ENCODE measurements around the gene LRRFIP1.

The LRRFIP1 gene

DNA sequence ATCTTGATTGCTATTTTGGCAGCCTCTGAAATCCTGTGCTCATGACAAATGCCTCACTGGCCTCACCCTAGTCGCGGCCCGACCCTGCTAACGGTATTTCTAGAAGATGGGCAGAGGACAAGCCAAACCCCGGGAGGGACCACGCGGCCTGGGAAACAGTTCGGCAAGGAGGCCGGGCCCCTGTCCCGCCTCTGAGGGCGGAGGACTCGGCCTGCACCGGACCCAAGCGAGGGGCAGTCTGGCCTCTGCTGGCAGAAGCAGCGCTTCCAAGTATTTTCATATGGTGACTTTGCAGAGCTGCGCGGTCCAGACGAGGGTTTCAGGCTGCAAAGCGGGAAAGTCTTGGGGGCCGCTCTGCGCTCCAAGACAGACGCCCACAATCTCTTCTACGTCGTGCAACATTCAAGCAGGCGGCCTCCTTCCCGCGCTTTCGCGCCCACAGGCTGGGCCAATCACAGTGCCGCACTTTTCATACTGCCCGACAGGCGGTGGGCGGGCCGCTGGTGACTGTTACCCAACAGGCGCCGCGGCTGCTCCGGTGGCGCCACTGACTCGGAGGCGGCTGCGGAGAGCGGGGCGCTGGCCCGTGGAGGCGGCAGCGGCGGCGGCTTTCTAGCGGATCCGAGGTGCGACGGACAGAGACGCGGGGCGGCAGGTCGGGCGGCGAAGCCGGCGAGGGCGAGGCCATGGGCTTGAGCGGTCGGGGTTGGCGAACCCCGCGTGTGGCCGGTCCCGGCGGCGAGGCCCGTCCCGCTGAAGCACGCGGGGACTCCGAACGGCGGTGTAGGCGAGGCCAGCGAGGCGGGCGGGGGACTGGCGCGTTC lies 171.1 kb downstream of the LRRFIP1 start, which contains the start of gene RBM44:
TSS of gene RBM44 (plus strand) at position 544 of the 824 bp plus-strand sequence. CDS start 14,831 bp downstream, outside the sequence.
- DNase-seq: no peak

DNA sequence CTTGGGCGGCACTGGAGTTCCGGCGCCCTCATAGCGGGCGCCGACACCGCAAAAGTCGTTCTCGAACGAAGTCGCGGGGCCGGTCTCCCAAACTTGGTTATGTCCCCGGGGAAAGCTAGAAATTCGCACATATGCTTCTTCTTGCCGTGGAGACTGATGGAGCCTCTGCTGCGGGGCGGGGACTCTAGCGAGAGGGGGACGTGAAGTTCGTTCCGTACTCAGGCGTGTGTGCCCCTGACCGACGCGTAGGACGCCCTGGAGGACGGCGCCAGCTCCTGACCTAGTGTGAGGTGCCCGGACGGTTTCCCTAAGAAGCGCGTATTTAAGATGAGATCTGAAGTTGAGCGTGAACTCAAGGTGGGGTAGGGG lies 171.7 kb downstream of the LRRFIP1 start:
- DNase-seq: no peak

DNA sequence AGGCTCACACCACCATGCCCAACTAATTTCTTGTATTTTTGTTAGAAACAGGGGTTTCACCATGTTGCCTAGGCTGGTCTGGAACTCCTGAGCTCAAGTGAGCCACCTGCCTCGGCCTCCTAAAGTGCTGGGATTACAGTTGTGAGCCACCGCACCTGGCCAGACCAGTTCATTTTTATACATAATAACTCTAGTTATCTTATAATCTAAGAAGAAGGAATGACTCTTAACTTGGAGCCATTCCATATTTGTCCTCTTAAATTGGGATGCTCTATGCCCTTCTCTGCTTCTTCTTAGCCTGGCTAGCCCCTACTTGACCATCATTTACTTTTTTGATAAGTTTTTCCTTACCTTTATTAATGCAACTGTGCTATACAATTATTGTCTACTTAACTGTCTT lies 174.1 kb downstream of the LRRFIP1 start:
- DNase-seq: no peak

DNA sequence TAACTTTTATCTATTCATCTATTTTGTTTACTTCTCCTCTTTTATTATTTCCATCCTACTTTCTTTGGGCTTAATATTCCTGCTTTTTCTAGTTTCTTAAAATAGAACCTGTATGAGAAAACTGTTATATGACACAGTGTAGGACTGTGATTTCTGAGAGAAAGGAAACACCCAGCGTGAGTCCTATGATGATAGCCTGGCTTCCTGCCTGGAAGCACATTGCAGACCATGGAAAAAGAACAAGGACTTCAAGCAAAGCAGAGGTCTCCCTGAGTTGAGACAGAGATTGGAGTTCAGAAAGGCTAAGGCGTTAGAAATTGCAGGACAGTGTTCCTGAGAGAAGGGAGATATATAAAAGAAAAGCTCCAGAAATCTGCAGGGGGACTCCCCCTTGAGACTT lies 178.9 kb downstream of the LRRFIP1 start:
- DNase-seq: no peak

DNA sequence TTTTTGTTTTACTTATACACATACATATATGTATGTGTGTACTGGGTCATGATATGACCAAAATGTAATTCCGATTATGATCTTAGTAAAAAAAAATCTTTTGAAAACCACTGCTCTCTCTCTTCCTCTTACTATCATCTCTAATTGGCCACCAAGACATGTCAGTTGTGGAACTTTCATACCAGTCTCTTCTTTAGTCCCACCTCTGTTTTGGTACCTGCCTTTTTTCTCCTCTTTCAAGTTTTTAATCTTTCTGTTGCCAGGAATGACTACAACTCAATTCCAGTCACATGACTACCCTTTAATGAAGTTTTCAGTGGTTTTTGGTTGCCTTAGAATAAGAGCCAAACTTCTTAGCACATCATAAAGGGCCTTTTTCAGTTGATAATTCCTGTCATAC lies 188.2 kb downstream of the LRRFIP1 start:
- no peak for DNase-seq

DNA sequence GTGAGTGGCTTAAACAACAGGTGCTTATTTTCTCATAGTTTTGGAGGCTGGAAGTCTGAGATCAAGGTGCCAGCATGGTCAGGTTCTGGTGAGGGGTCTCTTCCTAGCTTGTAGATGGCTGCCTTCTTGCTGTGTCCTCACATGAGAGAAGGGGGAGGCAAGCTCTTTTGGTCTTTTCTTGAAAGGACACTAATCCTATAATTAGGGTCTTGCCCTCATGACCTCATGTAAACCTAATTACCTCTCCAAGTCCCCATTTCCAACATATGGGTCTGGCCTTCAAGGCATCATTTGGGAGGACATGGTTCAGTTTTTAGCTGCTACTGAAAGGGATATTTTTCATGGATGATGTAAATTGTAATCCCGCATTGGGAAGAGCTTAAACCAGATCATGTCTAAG lies 189.1 kb downstream of the LRRFIP1 start:
- no peak for DNase-seq

DNA sequence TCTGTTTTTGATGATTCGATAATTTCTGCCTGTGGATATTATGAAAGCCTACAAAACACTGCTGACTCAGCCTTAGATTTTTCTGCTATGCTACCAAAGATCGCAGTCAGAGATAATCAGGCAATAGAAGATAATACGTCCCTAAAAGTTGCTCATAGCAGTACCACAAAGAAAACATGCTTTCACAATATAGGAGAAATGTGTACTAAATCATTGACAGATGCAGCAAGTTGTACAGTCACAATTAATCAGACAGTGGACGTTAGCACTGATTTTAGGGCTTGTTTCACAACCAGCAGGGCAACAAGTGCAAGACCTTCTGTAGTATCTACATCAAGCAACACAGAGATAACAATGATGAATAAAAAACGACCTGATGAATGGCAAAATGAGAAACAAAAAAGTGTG lies 190.7 kb downstream of the LRRFIP1 start:
- no peak for DNase-seq

DNA sequence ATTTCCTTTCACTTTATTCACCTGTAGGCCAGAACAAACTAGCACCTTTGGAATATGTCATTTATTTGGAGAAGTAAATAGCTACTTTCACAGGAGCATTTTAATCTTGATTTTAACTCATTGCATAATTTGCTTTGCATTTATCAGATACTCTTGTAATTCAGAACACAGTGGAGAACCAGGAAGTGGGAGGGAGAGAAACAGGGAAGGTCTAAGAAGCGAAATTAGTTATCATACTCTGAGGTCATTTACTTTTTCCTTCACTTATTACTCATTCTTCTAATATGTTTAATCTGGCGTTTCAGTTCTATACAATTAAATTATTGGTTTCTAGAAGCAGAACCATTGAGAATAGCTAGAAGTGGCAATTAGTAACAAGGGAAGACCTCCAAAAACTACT lies 191.8 kb downstream of the LRRFIP1 start:
- DNase-seq: no peak

DNA sequence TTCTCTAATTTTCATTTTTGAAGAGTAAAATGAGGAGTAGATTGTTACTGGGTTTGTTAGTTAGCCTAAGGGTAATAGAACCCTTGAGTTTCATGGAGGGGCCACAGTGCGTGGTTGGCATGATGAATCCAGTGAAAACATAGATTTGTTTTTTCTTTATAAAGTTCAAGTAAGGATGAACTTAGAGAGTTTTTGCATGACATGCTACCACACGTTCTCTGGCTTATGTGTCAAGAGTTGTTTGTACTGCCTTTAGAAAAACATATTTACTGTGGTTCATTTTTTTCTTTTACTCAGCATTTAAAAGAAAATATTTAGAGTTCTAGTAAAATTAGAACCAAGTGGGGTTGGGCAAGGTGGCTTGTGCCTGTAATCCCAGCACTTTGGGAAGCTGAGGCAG lies 193.0 kb downstream of the LRRFIP1 start:
- DNase-seq: no peak

DNA sequence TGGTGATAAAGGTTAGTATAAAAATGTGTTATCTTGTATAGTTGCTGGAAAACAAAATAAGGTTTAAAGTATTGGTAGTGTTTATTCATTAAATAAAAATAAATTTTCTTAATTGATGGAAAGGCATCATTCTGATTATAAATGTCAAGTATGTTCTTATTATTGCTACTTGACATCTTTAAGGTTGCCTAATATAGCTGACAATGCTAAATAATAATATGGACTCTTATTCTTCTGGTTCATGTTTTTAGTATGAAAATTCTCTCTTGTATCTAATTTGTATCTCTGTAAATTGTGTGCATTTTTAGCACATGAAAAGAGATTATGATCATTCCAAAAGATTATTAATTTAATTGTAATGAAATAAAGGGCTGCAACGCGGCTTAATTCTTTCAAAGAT lies 196.2 kb downstream of the LRRFIP1 start:
- no peak for DNase-seq

DNA sequence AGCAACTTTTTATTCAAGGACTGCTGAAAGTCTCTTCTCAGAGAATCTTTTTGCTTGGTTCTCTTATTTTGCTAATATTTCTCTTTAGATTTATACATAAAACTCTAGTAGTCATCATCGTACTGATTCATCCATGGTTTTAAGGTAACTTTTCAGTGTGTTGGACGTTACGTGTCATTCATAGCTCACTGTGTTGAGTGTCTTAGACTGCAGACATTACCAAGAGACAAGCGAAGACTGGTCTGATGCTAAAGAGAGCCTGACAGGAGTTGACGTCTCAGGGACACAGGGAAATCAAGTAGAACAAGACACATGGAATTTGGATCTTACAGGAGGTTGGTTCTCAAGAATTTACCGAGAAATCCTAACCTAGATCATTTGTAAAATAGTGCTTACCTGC lies 196.7 kb downstream of the LRRFIP1 start:
- no peak for DNase-seq

DNA sequence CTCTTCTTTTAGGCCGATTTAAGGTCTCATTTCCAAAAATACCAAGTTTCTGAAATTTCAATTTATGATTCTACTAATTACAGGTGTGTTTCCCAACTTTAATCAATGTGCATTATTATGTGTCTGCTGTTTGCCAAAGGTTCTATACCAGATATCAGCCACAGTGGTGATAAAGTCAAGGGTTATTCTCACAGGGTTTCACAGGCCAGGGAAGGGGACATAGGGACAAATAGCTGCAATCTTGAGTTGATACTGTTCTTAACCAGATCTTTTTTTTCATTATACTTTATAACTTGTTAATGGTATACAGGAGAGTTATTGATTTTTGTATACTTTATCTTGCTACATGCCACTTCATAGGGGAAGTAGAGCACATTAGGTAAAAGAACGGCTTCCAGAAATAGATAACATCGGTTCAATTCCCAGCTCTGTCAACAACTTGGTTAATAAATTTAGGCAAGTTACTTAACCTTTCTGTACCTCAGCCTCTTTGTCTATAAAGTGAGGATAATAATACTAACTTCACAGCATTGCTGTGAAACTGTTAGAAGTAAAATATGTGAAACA lies 200.1 kb downstream of the LRRFIP1 start:
- no peak for DNase-seq
